GM12878 (cell line): Measurements from ENCODE around the gene WDFY4. TPM values are rescaled to one million over a fixed set of nuclear protein-coding genes. Genes with fewer than 3 reads are reported as not detected.

Experiments
- ATAC-seq: fragments of 200-7000 bp; cut with Tn5 transposase; 3 replicates; pipeline ENCODE4 v1.9.1; 2020; ENCODE audit warnings: mild to moderate bottlenecking, moderate library complexity
- BruUV-seq: library from RNA; stranded (reverse); fragments of 400-500 nt; replicated peaks from 2 replicates; lab custom pipeline; 2021; lab: Mats Ljungman, UMichigan
- CTCF ChIA-PET: fragments of 300-600 bp; sonication (Branson Sonifier 250); formaldehyde crosslinking; extraction: SDS; loops from one replicate; lab custom pipeline; 2021; ENCODE audit warnings: inconsistent platforms; lab: Yijun Ruan, JAX
- POLR2A ChIA-PET: fragments of 350-600 bp; formaldehyde crosslinking; extraction: SDS; loops from one replicate; lab custom pipeline; 2021; ENCODE audit warnings: inconsistent platforms; lab: Charles Lee
- RAD21 ChIA-PET: fragments of 300-600 bp; sonication (Branson Sonifier 250); formaldehyde crosslinking; loops from one replicate; lab custom pipeline; 2023; ENCODE audit warnings: antibody characterized with exemption; ENCODE audit not compliant: unreplicated experiment; lab: Charles Lee
- SMC1A ChIA-PET: fragments of 300-600 bp; sonication (Branson Sonifier 250); formaldehyde crosslinking; loops from one replicate; lab custom pipeline; 2023; ENCODE audit not compliant: unreplicated experiment, uncharacterized antibody; lab: Charles Lee
- DNase-seq: peaks from one replicate; pipeline ENCODE4 v3.0.0-alpha.2; 2011; ENCODE audit warnings: low read depth, low spot score
- FAIRE-seq: peaks from 3 replicates; lab custom pipeline; 2011; peaks lifted over from hg19 to GRCh38; lab: Jason Lieb, UNC
- H2AFZ ChIP-seq: 2 replicates; pipeline ENCODE4 v1.6.0; 2011; ENCODE audit warnings: low read depth, low read length, control low read depth; ENCODE audit not compliant: control insufficient read depth
- H3K27ac ChIP-seq: 2 replicates; pipeline ENCODE4 v1.5.1; 2011; ENCODE audit warnings: control low read depth; ENCODE audit not compliant: control insufficient read depth, insufficient read depth
- H3K27me3 ChIP-seq, 2 experiments: replicated peaks in 1 of 2; 2 replicates each; pipeline versions ENCODE4 v1.6.0 to v1.6.1; 2011; ENCODE audit warnings: low read length in 1 of 2; ENCODE audit not compliant: control insufficient read depth in 2 of 2, insufficient read depth in 2 of 2
- H3K36me3 ChIP-seq, 2 experiments: 2 replicates each; pipeline ENCODE4 v1.5.1; 2011; ENCODE audit warnings: low read length in 1 of 2; ENCODE audit not compliant: control insufficient read depth in 2 of 2, insufficient read depth in 2 of 2
- H3K4me1 ChIP-seq: 2 replicates; pipeline ENCODE4 v1.6.1; 2011; ENCODE audit warnings: mild to moderate bottlenecking, low read length, moderate library complexity, mixed read lengths; ENCODE audit not compliant: control insufficient read depth, insufficient read depth
- H3K4me2 ChIP-seq: 2 replicates; pipeline ENCODE4 v1.6.0; 2011; ENCODE audit warnings: control low read depth; ENCODE audit not compliant: control insufficient read depth, insufficient read depth
- H3K4me3 ChIP-seq: fragments of 200-600 bp; sonication (generic); 2 replicates; pipeline ENCODE4 v1.5.1; 2016
- H3K79me2 ChIP-seq: 2 replicates; pipeline ENCODE4 v1.6.0; 2011; ENCODE audit warnings: low read length; ENCODE audit not compliant: control insufficient read depth, insufficient read depth
- H3K9ac ChIP-seq: 2 replicates; pipeline ENCODE4 v1.8.0; 2011; ENCODE audit warnings: low read length, control low read depth, mixed read lengths; ENCODE audit not compliant: control insufficient read depth, insufficient read depth
- H3K9me3 ChIP-seq: replicated peaks from 3 replicates; pipeline ENCODE4 v1.5.1; 2011; ENCODE audit warnings: mild to moderate bottlenecking, low read length; ENCODE audit not compliant: control insufficient read depth, insufficient read depth
- H4K20me1 ChIP-seq: 2 replicates; pipeline ENCODE4 v1.6.0; 2011; ENCODE audit not compliant: control insufficient read depth, insufficient read depth
- E4F1 ChIP-seq: fragments of 450-650 bp; IDR thresholded peaks from 2 replicates; pipeline ENCODE4 v1.6.1; 2018; ENCODE audit warnings: borderline replicate concordance, mild to moderate bottlenecking; ENCODE audit not compliant: partially characterized antibody
- EP300 ChIP-seq, 2 experiments: fragments of 150-350 bp in 1 of 2; IDR thresholded peaks; 2 replicates each; pipeline ENCODE4 v1.6.1; 2011 to 2012; ENCODE audit warnings: low read depth in 2 of 2, low read length in 2 of 2, borderline replicate concordance in 1 of 2, improper control_type of control experiment in 1 of 2, inconsistent platforms in 1 of 2; ENCODE audit not compliant: control insufficient read depth in 1 of 2
- KAT2A ChIP-seq: conservative IDR thresholded peaks from 2 replicates; pipeline ENCODE4 v1.6.1; 2011; ENCODE audit warnings: low read depth, low read length; ENCODE audit not compliant: control insufficient read depth
- RCOR1 ChIP-seq: conservative IDR thresholded peaks from 2 replicates; pipeline ENCODE4 v1.6.1; 2012; ENCODE audit warnings: low read depth, low read length, improper control_type of control experiment
- RUNX3 ChIP-seq: IDR thresholded peaks from 2 replicates; pipeline ENCODE4 v1.6.1; 2012; ENCODE audit warnings: low read length, inconsistent platforms
- SIX5 ChIP-seq: IDR thresholded peaks from 2 replicates; pipeline ENCODE4 v1.6.1; 2011; ENCODE audit warnings: mild to moderate bottlenecking, low read depth, low read length, moderate library complexity; ENCODE audit not compliant: severe bottlenecking
- SMARCA5 ChIP-seq: fragments of 450-650 bp; IDR thresholded peaks from 2 replicates; pipeline ENCODE4 v1.6.1; 2017; ENCODE audit warnings: mild to moderate bottlenecking
- SREBF1 ChIP-seq: IDR thresholded peaks from 2 replicates; pipeline ENCODE4 v1.6.1; 2012; ENCODE audit warnings: mild to moderate bottlenecking, low read length
- USF2 ChIP-seq: IDR thresholded peaks from 2 replicates; pipeline ENCODE4 v1.6.1; 2011; ENCODE audit warnings: low read depth, low read length, improper control_type of control experiment, borderline replicate concordance
- WGBS: methylation state at CpG from one replicate; pipeline ENCODE4 v1.1.6; 2016; ENCODE audit warnings: low lambda C conversion rate; ENCODE audit not compliant: insufficient replicate concordance, insufficient coverage; ENCODE audit errors: missing lambda C conversion rate; 5-methylcytosine and 5-hydroxymethylcytosine counted together
- in situ Hi-C: fragments of 300-500 bp; cut with MboI; formaldehyde crosslinking; loops from 9 replicates; pipeline ENCODE4 v1.14.3; 2018; ENCODE audit warnings: mixed read lengths
- intact Hi-C: fragments of 100-400 bp; cut with micrococcal nuclease; formaldehyde crosslinking; loops from one replicate; pipeline ENCODE4 v1.14.2; 2022; ENCODE audit not compliant: unreplicated experiment
- polyA plus RNA-seq, 11 experiments: library from polyadenylated mRNA; depleted of rRNA in 4 of 11; unstranded in 6 of 11; stranded (reverse) in 5 of 11; fragments of >200 nt; fragmentation: Nextera tagmentation in 4 of 11; fragmentation: Illumina TruSeq in 1 of 11; extraction: Ambion mirVana in 4 of 11; extraction: Trizol in 1 of 11; gene quantifications; 1 replicate in 1 of 11; 2 replicates in 10 of 11; pipeline versions ENCODE4 v1.2.1 to v1.2.3, GENCODE V29; 2011 to 2016; ENCODE audit warnings: inconsistent platforms in 2 of 11, missing spikeins in 2 of 11, low read depth in 1 of 11
- total RNA-seq, 4 experiments: library from RNA; depleted of rRNA in 3 of 4; stranded (reverse); fragments of >200 nt in 3 of 4; fragmentation: Illumina TruSeq in 1 of 4; extraction: Trizol in 1 of 4; gene quantifications; 2 replicates each; pipeline versions ENCODE4 v1.2.1 to v1.2.3, GENCODE V29; 2013 to 2021

WDFY4 gene
- total and polyA plus RNA-seq, 10 of the 15 experiments (the other 5 are each of a cell fraction or from before 2014, with no cell fraction given): 13.5 to 132 (median 47.3) TPM

GRCh38 chr10:48968036-48968435, 283.4 kb downstream of the WDFY4 start:
- no peak overlapping the region for H3K27ac ChIP-seq
- TF ChIP-seq E4F1: no peak
- TF ChIP-seq KAT2A: no peak
- TF ChIP-seq SMARCA5: no peak
- no peak for TF ChIP-seq RCOR1
- TF ChIP-seq SIX5: no peak
- TF ChIP-seq USF2: no peak
- TF ChIP-seq EP300 (IDR thresholded peaks at IDR 0.05; ENCODE audit: borderline replicate concordance in 1 of 2, control insufficient read depth in 1 of 2, low read depth in 2 of 2, low read length in 2 of 2): no peak
- TF ChIP-seq RUNX3: no peak
- TF ChIP-seq SREBF1: no peak
- H3K79me2 ChIP-seq: no peaks in the 10 kb centered on the region
- ChIA-PET CTCF (no interaction called here), POLR2A (no interaction called here), SMC1A (no interaction called here), RAD21 (no interaction called here)
- intact Hi-C loops: no loop called here
- H3K9ac ChIP-seq: no peak overlapping the region
- no peak overlapping the region for H3K4me3 ChIP-seq
- no peaks in the 10 kb centered on the region for H3K4me1 ChIP-seq
- in situ Hi-C loops: no loop called here
- H3K9me3 ChIP-seq: no peaks in the 10 kb centered on the region
- BruUV-seq: no TSS peak
- FAIRE-seq: no peak
- no peaks in the 10 kb centered on the region for H3K27me3 ChIP-seq
- no peak for ATAC-seq
- peaks cover 20 to 27% of the 10 kb centered on the region in 2 experiments; a peak in 3 of 4 replicates for H3K36me3 ChIP-seq
- no peaks in the 10 kb centered on the region for H4K20me1 ChIP-seq
- no peak overlapping the region for H2AFZ ChIP-seq
- no peak overlapping the region for H3K4me2 ChIP-seq
- 77% methylated on average over 3 of the region's 3 CpGs for WGBS
- DNase-seq: no peak
